Measurements from ENCODE around the gene RAB10. TPM values are rescaled to one million over a fixed set of nuclear protein-coding genes. Genes with fewer than 3 reads are reported as not detected.
A peak's percentile ranks its signal among the peaks of the same experiment; 100 is the strongest.

Gene RAB10
- total RNA-seq, 1 donor from 2014 or later, result 238 TPM

GRCh38 chr2:26185954-26186770 is 152.3 kb downstream of the RAB10 start:
- DNase-seq (ENCODE audit: low spot score), result no peak
- TF ChIP-seq CTCF (IDR thresholded peaks at IDR 0.05) (no peak), EZH2phosphoT487 (IDR thresholded peaks at IDR 0.05) (no peak), EZH2 (IDR thresholded peaks at IDR 0.05) (no peak)
- Histone ChIP-seq H3K4me2 (no peak overlapping the region), H3K4me1 (no peaks in the 10 kb centered on the region), H3K4me3 (no peak overlapping the region), H2AFZ (replicated peaks) (no peak overlapping the region), H3F3A (ENCODE audit: low read depth) (peaks cover 10% of the 10 kb centered on the region), H3K27me3 (peaks cover 33% of the 10 kb centered on the region), H3K27ac (no peak overlapping the region), H3K9ac (no peak overlapping the region), H3K9me3 (ENCODE audit: low read depth) (no peaks in the 10 kb centered on the region), H3K79me2 (ENCODE audit: low read depth) (no peaks in the 10 kb centered on the region), H3K36me3 (no peaks in the 10 kb centered on the region), H4K20me1 (ENCODE audit: low read depth) (peaks cover 27% of the 10 kb centered on the region)
- no peak overlapping the region for H3K27ac Mint-ChIP-seq
- H3K27me3 Mint-ChIP-seq (ENCODE audit: insufficient read depth, low read depth), result peaks cover 11% of the 10 kb centered on the region
- peaks cover 7% of the 10 kb centered on the region for H3K4me1 Mint-ChIP-seq
- peak overlapping the region; percentile 18 for H3K4me3 Mint-ChIP-seq
- peaks cover 3% of the 10 kb centered on the region for H3K9me3 Mint-ChIP-seq
- H3K36me3 Mint-ChIP-seq, result peaks cover 23% of the 10 kb centered on the region

Small RNA genes lying within 50 kb of the gene (small RNA-seq; reads per million reads assigned to genes)
- not detected for gene RNU6-942P
- not detected for gene UQCRHP2

Other genes with a start within 250 kb of the RAB10 start
- gene ASXL2, start 155.6 kb upstream of the RAB10 start, total RNA-seq (ENCODE audit: low replicate concordance), result 8.7 and 9.8 TPM in 2 replicates
- gene KIF3C, start 51.6 kb upstream of the RAB10 start, total RNA-seq (ENCODE audit: low replicate concordance), result 13.2 and 25.9 TPM in 2 replicates
- 15.1 and 20.0 TPM in 2 replicates for gene GAREM2, start 139.0 kb downstream of the RAB10 start, total RNA-seq (ENCODE audit: low replicate concordance)
- 98.9 and 120 TPM in 2 replicates for gene HADHA, start 210.5 kb downstream of the RAB10 start, total RNA-seq (ENCODE audit: low replicate concordance)
- gene HADHB, start 210.9 kb downstream of the RAB10 start, total RNA-seq (ENCODE audit: low replicate concordance), result 36.5 and 40.6 TPM in 2 replicates